Endodermal cell (in vitro differentiated cells): ENCODE data around the gene EMCN. TPM values are rescaled to one million over a fixed set of nuclear protein-coding genes. Genes with fewer than 3 reads are reported as not detected.

Experiments used
- DNase-seq: peaks from one replicate; pipeline ENCODE4 v3.0.0-alpha.2; 2017
- H3K27ac ChIP-seq: 2 replicates; pipeline ENCODE4 v1.5.1; 2013; ENCODE audit warnings: mild to moderate bottlenecking, low read depth, low read length, moderate library complexity
- H3K27me3 ChIP-seq: 2 replicates; pipeline ENCODE4 v1.6.1; 2013; ENCODE audit warnings: mild to moderate bottlenecking, low read length, moderate library complexity; ENCODE audit not compliant: insufficient read depth, control insufficient read depth, poor library complexity, severe bottlenecking
- H3K36me3 ChIP-seq: 2 replicates; pipeline ENCODE4 v1.7.0; 2013; ENCODE audit warnings: mild to moderate bottlenecking, low read length, moderate library complexity; ENCODE audit not compliant: control insufficient read depth, insufficient read depth
- H3K4me1 ChIP-seq: one replicate; pipeline ENCODE4 v1.7.0; 2013; ENCODE audit warnings: low read length; ENCODE audit not compliant: control insufficient read depth, insufficient read depth
- H3K4me3 ChIP-seq: 2 replicates; pipeline ENCODE4 v1.5.1; 2013; ENCODE audit warnings: mild to moderate bottlenecking, low read length, moderate library complexity
- H3K9ac ChIP-seq: 2 replicates; pipeline ENCODE4 v1.6.1; 2013; ENCODE audit warnings: mild to moderate bottlenecking, low read length, moderate library complexity; ENCODE audit not compliant: poor library complexity, severe bottlenecking; ENCODE audit errors: extremely low read depth
- H3K9me3 ChIP-seq: 2 replicates; pipeline ENCODE4 v1.6.1; 2013; ENCODE audit warnings: mild to moderate bottlenecking, low read length, moderate library complexity; ENCODE audit not compliant: control insufficient read depth
- H3K27ac Mint-ChIP-seq: 2 replicates; pipeline ENCODE4 v1.8.0; 2020; ENCODE audit warnings: mixed read lengths
- H3K27me3 Mint-ChIP-seq: 2 replicates; pipeline ENCODE4 v1.8.0; 2021; ENCODE audit warnings: mild to moderate bottlenecking, mixed read lengths; ENCODE audit not compliant: insufficient read depth
- H3K36me3 Mint-ChIP-seq: 2 replicates; pipeline ENCODE4 v1.8.0; 2020; ENCODE audit warnings: low read depth, mixed read lengths
- H3K4me1 Mint-ChIP-seq: 2 replicates; pipeline ENCODE4 v1.8.0; 2020; ENCODE audit warnings: mixed read lengths
- H3K4me3 Mint-ChIP-seq: 2 replicates; pipeline ENCODE4 v1.8.0; 2020; ENCODE audit warnings: mild to moderate bottlenecking, moderate library complexity, mixed read lengths
- H3K9me3 Mint-ChIP-seq: 2 replicates; pipeline ENCODE4 v1.8.0; 2020; ENCODE audit warnings: mild to moderate bottlenecking, mixed read lengths
- CTCF ChIP-seq: fragments of 200-600 bp; sonication (generic); conservative IDR thresholded peaks from 2 replicates; pipeline ENCODE4 v1.5.0; 2021; ENCODE audit warnings: antibody characterized with exemption, mild to moderate bottlenecking
- WGBS, 2 experiments: methylation state at CpG; one replicate each; pipeline versions ENCODE4 v1.1.5 to v1.1.7; 2013; ENCODE audit warnings: missing lambda C conversion rate in 2 of 2, mixed read lengths in 1 of 2; ENCODE audit not compliant: insufficient coverage in 1 of 2, insufficient read length in 1 of 2; 5-methylcytosine and 5-hydroxymethylcytosine counted together
- total RNA-seq, 2 donors: library from RNA; stranded (reverse); fragmentation: NEBNext Ultra II Directional in 1 of 2; extraction: Animal tissue kit (Norgen Biotek cat#: 25700) in 1 of 2; gene quantifications; 2 replicates in 1 of 2; 3 replicates in 1 of 2; pipeline ENCODE4 v1.2.1, GENCODE V29; 2021

EMCN gene
- total RNA-seq, 2 donors from 2014 or later: not detected

- Mint-ChIP-seq H3K27ac (no peak overlapping the region), H3K36me3 (no peaks in the 10 kb centered on the region), H3K4me1 (no peaks in the 10 kb centered on the region), H3K27me3 (no peaks in the 10 kb centered on the region), H3K4me3 (no peak overlapping the region), H3K9me3 (no peaks in the 10 kb centered on the region)
- no peak for TF ChIP-seq CTCF
- Histone ChIP-seq H3K9me3 (peaks cover 2% of the 10 kb centered on the region), H3K4me3 (no peak overlapping the region), H3K27me3 (no peaks in the 10 kb centered on the region), H3K4me1 (no peaks in the 10 kb centered on the region), H3K27ac (no peak overlapping the region), H3K36me3 (no peaks in the 10 kb centered on the region), H3K9ac (no peak overlapping the region)
- DNase-seq: no peak
These were observed 20.0 kb downstream of the EMCN start for GRCh38 chr4:100497791-100498190.

- WGBS, 2 experiments: 100% methylated on average over 1 of the region's 1 CpG; no CpG with 5 or more reads in 1 of the 2 experiments
- TF ChIP-seq CTCF: no peak
- no peak overlapping the region for H3K27ac ChIP-seq
- no peak overlapping the region for H3K4me3 Mint-ChIP-seq
- H3K4me1 Mint-ChIP-seq: no peaks in the 10 kb centered on the region
- H3K27me3 Mint-ChIP-seq: no peaks in the 10 kb centered on the region
- no peaks in the 10 kb centered on the region for H3K36me3 ChIP-seq
- peaks cover 4% of the 10 kb centered on the region for H3K9me3 Mint-ChIP-seq
- no peak overlapping the region for H3K27ac Mint-ChIP-seq
- H3K4me3 ChIP-seq: no peak overlapping the region
- H3K36me3 Mint-ChIP-seq: no peaks in the 10 kb centered on the region
- no peaks in the 10 kb centered on the region for H3K4me1 ChIP-seq
- H3K9ac ChIP-seq: no peak overlapping the region
- H3K27me3 ChIP-seq: no peaks in the 10 kb centered on the region
- no peak for DNase-seq
- peaks cover 13% of the 10 kb centered on the region for H3K9me3 ChIP-seq
These were observed 22.7 kb downstream of the EMCN start for GRCh38 chr4:100495074-100495473.

GRCh38 chr4:100494166-100494565 lies 23.7 kb downstream of the EMCN start:
- no peaks in the 10 kb centered on the region for H3K4me1 ChIP-seq
- no peaks in the 10 kb centered on the region for H3K36me3 ChIP-seq
- no peak overlapping the region for H3K27ac ChIP-seq
- peaks cover 4% of the 10 kb centered on the region for H3K9me3 Mint-ChIP-seq
- no peak for TF ChIP-seq CTCF
- no peaks in the 10 kb centered on the region for H3K27me3 ChIP-seq
- no peaks in the 10 kb centered on the region for H3K36me3 Mint-ChIP-seq
- no peaks in the 10 kb centered on the region for H3K27me3 Mint-ChIP-seq
- H3K27ac Mint-ChIP-seq: no peak overlapping the region
- no peak overlapping the region for H3K9ac ChIP-seq
- H3K9me3 ChIP-seq: peaks cover 13% of the 10 kb centered on the region
- H3K4me3 Mint-ChIP-seq: no peak overlapping the region
- no peaks in the 10 kb centered on the region for H3K4me1 Mint-ChIP-seq
- DNase-seq: no peak
- no peak overlapping the region for H3K4me3 ChIP-seq
